Fibroblast of skin of right biceps (primary cell): ENCODE data around the gene RAB11FIP3.
A peak's percentile ranks its signal among the peaks of the same experiment; 100 is the strongest.

Experiments used
- DNase-seq: peaks from one replicate; pipeline ENCODE4 v3.0.0-alpha.2; 2013

Gene RAB11FIP3

GRCh38 chr16:557463-558297, 132.2 kb downstream of the RAB11FIP3 start:
- no peak for DNase-seq

- no peak for DNase-seq
Observed at GRCh38 chr16:558298-559020, 133.0 kb downstream of the RAB11FIP3 start.

GRCh38 chr16:559021-559380, 133.6 kb downstream of the RAB11FIP3 start:
- DNase-seq, result no peak

- no peak for DNase-seq
Observed at GRCh38 chr16:559411-560203, 134.2 kb downstream of the RAB11FIP3 start.

GRCh38 chr16:560204-560700, 134.8 kb downstream of the RAB11FIP3 start, which contains the start of gene PRR35:
Gene PRR35 (plus strand): TSS chr16:560394. CDS start chr16:563295, 2,901 bp downstream.
- DNase-seq, result no peak

GRCh38 chr16:560701-561412, 135.4 kb downstream of the RAB11FIP3 start:
- no peak for DNase-seq

- no peak for DNase-seq
Observed at GRCh38 chr16:561413-561794, 136.0 kb downstream of the RAB11FIP3 start.

GRCh38 chr16:561957-562938, 136.8 kb downstream of the RAB11FIP3 start:
- DNase-seq, result no peak

- DNase-seq, result no peak
Observed at GRCh38 chr16:563072-563644, 137.7 kb downstream of the RAB11FIP3 start.

GRCh38 chr16:564690-565418, 139.4 kb downstream of the RAB11FIP3 start:
- no peak for DNase-seq

- DNase-seq, result no peak
Observed at GRCh38 chr16:565419-566330, 140.2 kb downstream of the RAB11FIP3 start.

GRCh38 chr16:566475-567372, 141.3 kb downstream of the RAB11FIP3 start, which contains the start of gene NHLRC4:
Gene NHLRC4 (plus strand): TSS chr16:567005. CDS start chr16:568048, 1,043 bp downstream.
- peak; percentile 27 for DNase-seq

- DNase-seq, result no peak
Observed at GRCh38 chr16:567373-568256, 142.2 kb downstream of the RAB11FIP3 start.

GRCh38 chr16:568401-569258, 143.2 kb downstream of the RAB11FIP3 start:
- no peak for DNase-seq

- DNase-seq, result peak; percentile 66
Observed at GRCh38 chr16:569445-570254, 144.2 kb downstream of the RAB11FIP3 start, which contains the start of gene PIGQ. Gene PIGQ (plus strand): TSS chr16:569968. CDS start chr16:574075, 4,107 bp downstream.
